HEK293 (cell line): Measurements from ENCODE around the gene ST3GAL2.
"Not testable (repeated sequence)": the region's sequence is repeated elsewhere in the genome, so short reads cannot be mapped to it uniquely, and the experiment has no call there.

ENCODE experiments used
- CTCF ChIA-PET: fragments of 350-600 bp; formaldehyde crosslinking; extraction: SDS; loops from one replicate; lab custom pipeline; 2021; ENCODE audit warnings: antibody characterized with exemption; lab: Yijun Ruan, JAX
- POLR2A ChIA-PET: fragments of 300-600 bp; formaldehyde crosslinking; extraction: SDS; loops from one replicate; lab custom pipeline; 2020; ENCODE audit warnings: antibody characterized with exemption, inconsistent platforms; lab: Yijun Ruan, JAX
- H3K27ac ChIP-seq: fragments of 200-500 bp; sonication (Bioruptor generic); 2 replicates; pipeline ENCODE4 v1.5.1; 2014; ENCODE audit warnings: low read depth, low read length, control low read depth, inconsistent platforms; ENCODE audit errors: extremely low read depth
- H3K36me3 ChIP-seq, 2 experiments: fragments of 200-500 bp in 1 of 2; sonication (Bioruptor generic) in 1 of 2; 1 replicate in 1 of 2; 2 replicates in 1 of 2; pipeline ENCODE4 v1.5.1; 2014 to 2017; ENCODE audit warnings: inconsistent platforms in 2 of 2, low read length in 2 of 2; ENCODE audit not compliant: control insufficient read depth in 2 of 2, insufficient read depth in 1 of 2
- H3K4me1 ChIP-seq: fragments of 200-500 bp; sonication (Bioruptor generic); 2 replicates; pipeline ENCODE4 v1.5.1; 2014; ENCODE audit warnings: mild to moderate bottlenecking, low read length, inconsistent platforms; ENCODE audit not compliant: control insufficient read depth, insufficient read depth
- H3K4me3 ChIP-seq: 2 replicates; pipeline ENCODE4 v1.5.1; 2011; ENCODE audit warnings: low read depth, mild to moderate bottlenecking, control low read depth, low read length, moderate library complexity
- H3K9me3 ChIP-seq: fragments of 200-500 bp; sonication (Bioruptor generic); 2 replicates; pipeline ENCODE4 v1.5.1; 2014; ENCODE audit warnings: low read depth, low read length, inconsistent platforms; ENCODE audit not compliant: control insufficient read depth, insufficient read depth
- BCL11B ChIP-seq: fragments of 450-650 bp; formaldehyde crosslinking; IDR thresholded peaks from 2 replicates; pipeline ENCODE4 v1.5.1; 2016; ENCODE audit warnings: low read depth, missing biosample characterization, missing genetic modification characterization
- KLF1 ChIP-seq: fragments of 450-650 bp; formaldehyde crosslinking; IDR thresholded peaks from 2 replicates; pipeline ENCODE4 v1.5.1; 2016; ENCODE audit warnings: missing biosample characterization, missing genetic modification characterization
- ZBTB11 ChIP-seq: fragments of 450-650 bp; formaldehyde crosslinking; conservative IDR thresholded peaks from 2 replicates; pipeline ENCODE4 v1.5.1; 2016; ENCODE audit warnings: low read depth, missing biosample characterization, missing genetic modification characterization
- ZBTB21 ChIP-seq: fragments of 450-650 bp; formaldehyde crosslinking; IDR thresholded peaks from 2 replicates; pipeline ENCODE4 v1.5.1; 2017; ENCODE audit warnings: missing biosample characterization, missing genetic modification characterization
- ZBTB26 ChIP-seq: fragments of 450-650 bp; formaldehyde crosslinking; optimal IDR thresholded peaks from 2 replicates; pipeline ENCODE3; 2016; ENCODE audit warnings: missing biosample characterization, mild to moderate bottlenecking, missing genetic modification characterization
- ZBTB8A ChIP-seq: fragments of 450-650 bp; formaldehyde crosslinking; IDR thresholded peaks from 2 replicates; pipeline ENCODE4 v1.5.1; 2016; ENCODE audit warnings: missing biosample characterization, missing genetic modification characterization
- ZFP3 ChIP-seq: fragments of 450-650 bp; formaldehyde crosslinking; IDR thresholded peaks from 2 replicates; pipeline ENCODE4 v1.5.1; 2016; ENCODE audit warnings: low read depth, missing biosample characterization, missing genetic modification characterization
- ZFP37 ChIP-seq: fragments of 450-650 bp; formaldehyde crosslinking; IDR thresholded peaks from 2 replicates; pipeline ENCODE4 v1.5.1; 2016; ENCODE audit warnings: missing biosample characterization, missing genetic modification characterization
- ZFP69B ChIP-seq: fragments of 450-650 bp; formaldehyde crosslinking; IDR thresholded peaks from 2 replicates; pipeline ENCODE4 v1.5.1; 2016; ENCODE audit warnings: missing biosample characterization, missing genetic modification characterization
- ZIC2 ChIP-seq: fragments of 450-650 bp; formaldehyde crosslinking; IDR thresholded peaks from 2 replicates; pipeline ENCODE4 v1.5.1; 2016; ENCODE audit warnings: missing biosample characterization, missing genetic modification characterization
- ZNF202 ChIP-seq: fragments of 450-650 bp; formaldehyde crosslinking; IDR thresholded peaks from 2 replicates; pipeline ENCODE4 v1.5.1; 2016; ENCODE audit warnings: missing biosample characterization, missing genetic modification characterization, borderline replicate concordance
- ZNF223 ChIP-seq: fragments of 450-650 bp; formaldehyde crosslinking; IDR thresholded peaks from 2 replicates; pipeline ENCODE4 v1.5.1; 2016; ENCODE audit warnings: missing biosample characterization, missing genetic modification characterization
- ZNF266 ChIP-seq: fragments of 450-650 bp; formaldehyde crosslinking; IDR thresholded peaks from 2 replicates; pipeline ENCODE4 v1.5.1; 2016; ENCODE audit warnings: missing biosample characterization, missing genetic modification characterization, low read depth
- ZNF394 ChIP-seq: fragments of 450-650 bp; formaldehyde crosslinking; IDR thresholded peaks from 2 replicates; pipeline ENCODE4 v1.5.1; 2016; ENCODE audit warnings: missing biosample characterization, missing genetic modification characterization, mild to moderate bottlenecking, moderate library complexity, borderline replicate concordance
- ZNF433 ChIP-seq: fragments of 450-650 bp; formaldehyde crosslinking; IDR thresholded peaks from 2 replicates; pipeline ENCODE4 v1.5.1; 2016; ENCODE audit warnings: missing biosample characterization, missing genetic modification characterization, low read depth
- ZNF501 ChIP-seq: fragments of 450-650 bp; formaldehyde crosslinking; IDR thresholded peaks from 2 replicates; pipeline ENCODE4 v1.5.1; 2016; ENCODE audit warnings: missing biosample characterization, missing genetic modification characterization
- ZNF518A ChIP-seq: fragments of 450-650 bp; formaldehyde crosslinking; conservative IDR thresholded peaks from 2 replicates; pipeline ENCODE4 v1.5.1; 2016; ENCODE audit warnings: low read depth, missing biosample characterization, missing genetic modification characterization
- ZNF521 ChIP-seq: fragments of 450-650 bp; formaldehyde crosslinking; IDR thresholded peaks from 2 replicates; pipeline ENCODE4 v1.5.1; 2017; ENCODE audit warnings: missing biosample characterization, mild to moderate bottlenecking, missing genetic modification characterization
- ZNF558 ChIP-seq: fragments of 450-650 bp; formaldehyde crosslinking; IDR thresholded peaks from 2 replicates; pipeline ENCODE4 v1.5.1; 2016; ENCODE audit warnings: missing biosample characterization, missing genetic modification characterization
- ZNF623 ChIP-seq: fragments of 450-650 bp; formaldehyde crosslinking; IDR thresholded peaks from 2 replicates; pipeline ENCODE4 v1.5.1; 2016; ENCODE audit warnings: missing biosample characterization, missing genetic modification characterization
- ZNF626 ChIP-seq: fragments of 450-650 bp; sonication (Bioruptor Pico); formaldehyde crosslinking; IDR thresholded peaks from 2 replicates; pipeline ENCODE4 v1.5.1; 2018; ENCODE audit warnings: missing biosample characterization, missing genetic modification characterization, inconsistent platforms
- ZNF654 ChIP-seq: fragments of 450-650 bp; formaldehyde crosslinking; IDR thresholded peaks from 2 replicates; pipeline ENCODE4 v1.5.1; 2016; ENCODE audit warnings: low read depth, missing biosample characterization, missing genetic modification characterization

The ST3GAL2 gene

GRCh38 chr16:70416748-70417616, 21.9 kb downstream of the ST3GAL2 start:
- ChIA-PET POLR2A (interaction anchor here (0.6 to 1.1 kb wide), 3 partner anchors 21 to 36 kb away, joined by 3 to 5 read pairs (median 4); no protein-coding TSS in a partner anchor), CTCF (no interaction called here)
- Histone ChIP-seq H3K4me1 (peaks cover 3% of the 10 kb centered on the region; the same call in 1 of the 2 replicates), H3K27ac (no peak overlapping the region), H3K9me3 (no peaks in the 10 kb centered on the region), H3K36me3 (peaks cover 0 to 4% of the 10 kb centered on the region in 2 experiments; a peak in 1 of 3 replicates), H3K4me3 (no peak overlapping the region)
- no peak for TF ChIP-seq BCL11B (tag by site-specific recombination)
- TF ChIP-seq ZNF521 = no peak
- no peak for TF ChIP-seq ZFP69B (tag by site-specific recombination)
- no peak for TF ChIP-seq ZNF202 (tag by site-specific recombination)
- TF ChIP-seq ZNF626 = no peak
- TF ChIP-seq ZBTB26 (tag by site-specific recombination) = no peak
- peak; percentile 39; the same call in 1 of the 2 replicates for TF ChIP-seq ZIC2 (tag by site-specific recombination)
- no peak for TF ChIP-seq ZNF394 (tag by site-specific recombination)
- no peak for TF ChIP-seq ZNF501
- TF ChIP-seq KLF1 (tag by site-specific recombination) = 0 out of 2 replicates have a peak, but pooled peaks have one; percentile 13

- POLR2A ChIA-PET, H3K36me3 ChIP-seq, H3K9me3 ChIP-seq, H3K4me3 ChIP-seq, H3K27ac ChIP-seq, H3K4me1 ChIP-seq: not testable (repeated sequence)
- CTCF ChIA-PET = interaction anchor here (0.6 to 1.3 kb wide), 2 partner anchors 22 to 34 kb away, joined by 3 to 4 read pairs; no protein-coding TSS in a partner anchor
- TF ChIP-seq ZBTB21 (tag by site-specific recombination) = peak; percentile 66
- 0 out of 2 replicates have a peak, but pooled peaks have one; percentile 16 for TF ChIP-seq ZNF223 (tag by site-specific recombination)
- peak; percentile 85; the same call in 1 of the 2 replicates for TF ChIP-seq ZNF558 (tag by site-specific recombination)
- peak; percentile 77; the same call in 1 of the 2 replicates for TF ChIP-seq ZNF266
- TF ChIP-seq ZBTB8A (tag by site-specific recombination) = peak; percentile 73
- TF ChIP-seq ZFP3 (tag by site-specific recombination) = 0 out of 2 replicates have a peak, but pooled peaks have one; percentile 12
- peak; percentile 68; the same call in 1 of the 2 replicates for TF ChIP-seq ZNF433 (tag by site-specific recombination)
- TF ChIP-seq ZNF394 (tag by site-specific recombination) = peak; percentile 97
- TF ChIP-seq ZFP37 (tag by site-specific recombination) = 0 out of 2 replicates have a peak, but pooled peaks have one; percentile 29
- TF ChIP-seq ZNF518A (tag by site-specific recombination) = peak; percentile 93
- peak; percentile 82 for TF ChIP-seq ZNF623
- TF ChIP-seq ZNF654 (tag by site-specific recombination) = peak; percentile 40
- peak; percentile 84 for TF ChIP-seq ZBTB11
Measured at GRCh38 chr16:70413572-70413971, 25.3 kb downstream of the ST3GAL2 start.
